Measurements from ENCODE around the gene SGPL1. TPM values are rescaled to one million over a fixed set of nuclear protein-coding genes. Genes with fewer than 3 reads are reported as not detected.

SGPL1 gene
- total RNA-seq, 3 donors from 2014 or later = 50.5 to 67.2 (median 55.5) TPM

- Histone ChIP-seq H3K4me1 (ENCODE audit: low read depth) (peaks cover 8% of the 10 kb centered on the region), H3K4me3 (no peak overlapping the region), H3K36me3 (ENCODE audit: low read depth) (no peaks in the 10 kb centered on the region), H3K9me3 (no peaks in the 10 kb centered on the region)
- DNase-seq (no peak), ATAC-seq (no peak)
- no peak for TF ChIP-seq CTCF (IDR thresholded peaks at IDR 0.05)
- intact Hi-C loops (cut with DNase I, micrococcal nuclease) = no loop called here
These were observed 18.8 kb downstream of the SGPL1 start for GRCh38 chr10:70834441-70835151.

- H3K4me1 ChIP-seq (ENCODE audit: low read depth) = peaks cover 7% of the 10 kb centered on the region
- no peaks in the 10 kb centered on the region for H3K9me3 ChIP-seq
- TF ChIP-seq CTCF (IDR thresholded peaks at IDR 0.05) = no peak
- no peaks in the 10 kb centered on the region for H3K36me3 ChIP-seq (ENCODE audit: low read depth)
- H3K4me3 ChIP-seq = no peak overlapping the region
- DNase-seq (no peak), ATAC-seq (no peak)
- intact Hi-C loops (cut with DNase I, micrococcal nuclease) = no loop called here
These were observed 20.6 kb downstream of the SGPL1 start for GRCh38 chr10:70836319-70836718.

GRCh38 chr10:70837660-70838059 is 21.9 kb downstream of the SGPL1 start:
- ATAC-seq = no peak

GRCh38 chr10:70838270-70838805 is 22.6 kb downstream of the SGPL1 start:
- intact Hi-C loops (cut with DNase I, micrococcal nuclease) = no loop called here
- no peak for ATAC-seq
- Histone ChIP-seq H3K9me3 (no peaks in the 10 kb centered on the region), H3K4me1 (ENCODE audit: low read depth) (peaks cover 14% of the 10 kb centered on the region), H3K36me3 (ENCODE audit: low read depth) (no peaks in the 10 kb centered on the region), H3K4me3 (no peak overlapping the region)
- TF ChIP-seq CTCF (IDR thresholded peaks at IDR 0.05) = no peak
- no peak for DNase-seq

More at GRCh38 chr10:70837660-70838059, 21.9 kb downstream of the SGPL1 start:
- H3K4me1 ChIP-seq (ENCODE audit: low read depth) = peaks cover 8% of the 10 kb centered on the region
- no peak for DNase-seq
- H3K9me3 ChIP-seq = no peaks in the 10 kb centered on the region
- intact Hi-C loops (cut with DNase I, micrococcal nuclease) = no loop called here
- no peaks in the 10 kb centered on the region for H3K36me3 ChIP-seq (ENCODE audit: low read depth)
- H3K4me3 ChIP-seq = no peak overlapping the region
- no peak for TF ChIP-seq CTCF (IDR thresholded peaks at IDR 0.05)

- intact Hi-C loops (cut with DNase I, micrococcal nuclease) = no loop called here
- ATAC-seq = no peak
- no peak for TF ChIP-seq CTCF (IDR thresholded peaks at IDR 0.05)
- Histone ChIP-seq H3K9me3 (no peaks in the 10 kb centered on the region), H3K4me3 (no peak overlapping the region), H3K36me3 (ENCODE audit: low read depth) (no peaks in the 10 kb centered on the region), H3K4me1 (ENCODE audit: low read depth) (peaks cover 33% of the 10 kb centered on the region)
- DNase-seq = no peak
These were observed 25.1 kb downstream of the SGPL1 start for GRCh38 chr10:70840836-70841235.

Measured in mucosa of descending colon (tissue), 3 donors.